Measurements from ENCODE around the gene PKNOX2.

Gene PKNOX2

GRCh38 chr11:125317416-125317815, 152.9 kb downstream of the PKNOX2 start:
- DNase-seq, result no peak

- DNase-seq, result no peak
These were observed 155.1 kb downstream of the PKNOX2 start for GRCh38 chr11:125319649-125320048.

GRCh38 chr11:125320347-125321076, 156.0 kb downstream of the PKNOX2 start:
- no peak for DNase-seq

GRCh38 chr11:125322289-125322688, 157.7 kb downstream of the PKNOX2 start:
- no peak for DNase-seq

- no peak for DNase-seq
These were observed 160.6 kb downstream of the PKNOX2 start for GRCh38 chr11:125325196-125325595.

GRCh38 chr11:125326126-125326525, 161.6 kb downstream of the PKNOX2 start:
- no peak for DNase-seq

GRCh38 chr11:125327518-125328224, 163.1 kb downstream of the PKNOX2 start:
- DNase-seq, result no peak

GRCh38 chr11:125328225-125328580, 163.7 kb downstream of the PKNOX2 start:
- no peak for DNase-seq

- DNase-seq, result no peak
These were observed 165.2 kb downstream of the PKNOX2 start for GRCh38 chr11:125329786-125330185.

- DNase-seq, result no peak
These were observed 166.1 kb downstream of the PKNOX2 start for GRCh38 chr11:125330462-125331325.

- no peak for DNase-seq
These were observed 166.9 kb downstream of the PKNOX2 start for GRCh38 chr11:125331357-125332035.

- no peak for DNase-seq
These were observed 168.3 kb downstream of the PKNOX2 start for GRCh38 chr11:125332821-125333220.

- DNase-seq, result no peak
These were observed 169.0 kb downstream of the PKNOX2 start for GRCh38 chr11:125333354-125334073.

GRCh38 chr11:125335106-125335505, 170.6 kb downstream of the PKNOX2 start:
- no peak for DNase-seq

- DNase-seq, result no peak
These were observed 173.6 kb downstream of the PKNOX2 start for GRCh38 chr11:125337836-125338834.

- DNase-seq, result no peak
These were observed 174.6 kb downstream of the PKNOX2 start for GRCh38 chr11:125338886-125339811.

GRCh38 chr11:125341676-125342075, 177.1 kb downstream of the PKNOX2 start:
- no peak for DNase-seq

- DNase-seq, result no peak
These were observed 177.9 kb downstream of the PKNOX2 start for GRCh38 chr11:125342281-125342930.

GRCh38 chr11:125343086-125343717, 178.7 kb downstream of the PKNOX2 start:
- no peak for DNase-seq
